Mononuclear cell (primary cell): ENCODE measurements around the gene PTCD2. TPM values are rescaled to one million over a fixed set of nuclear protein-coding genes. Genes with fewer than 3 reads are reported as not detected.
"Not testable (repeated sequence)": the region's sequence is repeated elsewhere in the genome, so short reads cannot be mapped to it uniquely, and the experiment has no call there.

ENCODE experiments used
- H3K27me3 ChIP-seq: 2 replicates; pipeline ENCODE4 v1.6.0; 2011; ENCODE audit warnings: low read length, control low read depth; ENCODE audit not compliant: insufficient read depth
- H3K4me1 ChIP-seq: 2 replicates; pipeline ENCODE4 v1.5.1; 2011; ENCODE audit warnings: mild to moderate bottlenecking, low read length, control low read depth; ENCODE audit not compliant: insufficient read depth
- H3K4me3 ChIP-seq: 2 replicates; pipeline ENCODE4 v1.5.1; 2011; ENCODE audit warnings: mild to moderate bottlenecking, low read length, moderate library complexity
- H3K9me3 ChIP-seq: 2 replicates; pipeline ENCODE4 v1.5.1; 2011; ENCODE audit warnings: low read depth, mild to moderate bottlenecking, control low read depth, low read length
- total RNA-seq: library from RNA; depleted of rRNA; stranded (reverse); fragments of >200 nt; gene quantifications from one replicate; pipeline ENCODE4 v1.2.3, GENCODE V29; 2012

PTCD2 gene
- total RNA-seq, 1 donor, result 3.7 TPM

- peaks cover 30% of the 10 kb centered on the region for H3K4me1 ChIP-seq
- no peak overlapping the region for H3K4me3 ChIP-seq
- no peaks in the 10 kb centered on the region for H3K27me3 ChIP-seq
- H3K9me3 ChIP-seq, result peaks cover 18% of the 10 kb centered on the region
Observed at GRCh38 chr5:72397836-72398235, 77.7 kb downstream of the PTCD2 start.

GRCh38 chr5:72400950-72401349, 80.8 kb downstream of the PTCD2 start:
- Histone ChIP-seq H3K4me3 (no peak overlapping the region), H3K4me1 (peaks cover 17% of the 10 kb centered on the region), H3K27me3 (no peaks in the 10 kb centered on the region), H3K9me3 (peaks cover 18% of the 10 kb centered on the region)

GRCh38 chr5:72402381-72402890, 82.3 kb downstream of the PTCD2 start:
- H3K27me3 ChIP-seq, result no peaks in the 10 kb centered on the region
- H3K9me3 ChIP-seq, result peaks cover 18% of the 10 kb centered on the region
- peaks cover 17% of the 10 kb centered on the region for H3K4me1 ChIP-seq
- H3K4me3 ChIP-seq, result no peak overlapping the region

- peaks cover 18% of the 10 kb centered on the region for H3K9me3 ChIP-seq
- H3K4me3 ChIP-seq, result no peak overlapping the region
- peaks cover 14% of the 10 kb centered on the region for H3K4me1 ChIP-seq
- no peaks in the 10 kb centered on the region for H3K27me3 ChIP-seq
Observed at GRCh38 chr5:72402959-72403628, 82.9 kb downstream of the PTCD2 start.

GRCh38 chr5:72404771-72405170, 84.6 kb downstream of the PTCD2 start:
- H3K4me3 ChIP-seq, H3K4me1 ChIP-seq, H3K27me3 ChIP-seq: not testable (repeated sequence)
- H3K9me3 ChIP-seq, result peaks cover 18% of the 10 kb centered on the region

GRCh38 chr5:72407078-72407477, 86.9 kb downstream of the PTCD2 start:
- no peaks in the 10 kb centered on the region for H3K27me3 ChIP-seq
- H3K4me3 ChIP-seq, result no peak overlapping the region
- peaks cover 4% of the 10 kb centered on the region for H3K4me1 ChIP-seq
- H3K9me3 ChIP-seq, result peaks cover 3% of the 10 kb centered on the region

GRCh38 chr5:72407541-72407940, 87.4 kb downstream of the PTCD2 start:
- no peak overlapping the region for H3K4me3 ChIP-seq
- peaks cover 4% of the 10 kb centered on the region for H3K4me1 ChIP-seq
- no peaks in the 10 kb centered on the region for H3K27me3 ChIP-seq
- no peaks in the 10 kb centered on the region for H3K9me3 ChIP-seq

- H3K4me3 ChIP-seq, result no peak overlapping the region
- H3K4me1 ChIP-seq, result peaks cover 4% of the 10 kb centered on the region
- no peaks in the 10 kb centered on the region for H3K27me3 ChIP-seq
- H3K9me3 ChIP-seq, result no peaks in the 10 kb centered on the region
Observed at GRCh38 chr5:72408127-72408526, 88.0 kb downstream of the PTCD2 start.

GRCh38 chr5:72408603-72409002, 88.4 kb downstream of the PTCD2 start:
- Histone ChIP-seq H3K4me1 (peaks cover 4% of the 10 kb centered on the region), H3K27me3 (no peaks in the 10 kb centered on the region), H3K4me3 (no peak overlapping the region), H3K9me3 (no peaks in the 10 kb centered on the region)

- H3K4me1 ChIP-seq, result peaks cover 4% of the 10 kb centered on the region
- no peaks in the 10 kb centered on the region for H3K27me3 ChIP-seq
- H3K4me3 ChIP-seq, result no peak overlapping the region
- H3K9me3 ChIP-seq, result no peaks in the 10 kb centered on the region
Observed at GRCh38 chr5:72410688-72411295, 90.6 kb downstream of the PTCD2 start.

- H3K4me3 ChIP-seq, result no peak overlapping the region
- peaks cover 4% of the 10 kb centered on the region for H3K4me1 ChIP-seq
- no peaks in the 10 kb centered on the region for H3K27me3 ChIP-seq
- H3K9me3 ChIP-seq, result no peaks in the 10 kb centered on the region
Observed at GRCh38 chr5:72412283-72413055, 92.3 kb downstream of the PTCD2 start.

- no peaks in the 10 kb centered on the region for H3K27me3 ChIP-seq
- no peaks in the 10 kb centered on the region for H3K9me3 ChIP-seq
- no peak overlapping the region for H3K4me3 ChIP-seq
- no peaks in the 10 kb centered on the region for H3K4me1 ChIP-seq
Observed at GRCh38 chr5:72415616-72416325, 95.6 kb downstream of the PTCD2 start.

- Histone ChIP-seq H3K27me3 (peaks cover 3% of the 10 kb centered on the region), H3K4me3 (no peak overlapping the region), H3K9me3 (no peaks in the 10 kb centered on the region), H3K4me1 (no peaks in the 10 kb centered on the region)
Observed at GRCh38 chr5:72417333-72418062, 97.3 kb downstream of the PTCD2 start.
